Myocyte (in vitro differentiated cells): ENCODE measurements around the gene TBC1D22A. TPM values are rescaled to one million over a fixed set of nuclear protein-coding genes. Genes with fewer than 3 reads are reported as not detected.
A peak's percentile ranks its signal among the peaks of the same experiment; 100 is the strongest.
"Not testable (repeated sequence)": the region's sequence is repeated elsewhere in the genome, so short reads cannot be mapped to it uniquely, and the experiment has no call there.

Experiments used
- DNase-seq: peaks from one replicate; pipeline ENCODE4 v3.0.0-alpha.2; 2012; ENCODE audit warnings: low read depth
- total RNA-seq: library from RNA; depleted of rRNA; stranded (reverse); fragments of >200 nt; gene quantifications from 2 replicates; pipeline ENCODE4 v1.2.3, GENCODE V29; 2014

TBC1D22A gene
- total RNA-seq, 1 donor from 2014 or later: 15.9 TPM

GRCh38 chr22:47157486-47158270 is 395.2 kb downstream of the TBC1D22A start:
- DNase-seq: no peak

- DNase-seq: no peak
These were observed 396.0 kb downstream of the TBC1D22A start for GRCh38 chr22:47158457-47158856.

GRCh38 chr22:47159592-47159991 is 397.1 kb downstream of the TBC1D22A start:
- no peak for DNase-seq

GRCh38 chr22:47160141-47160541 is 397.7 kb downstream of the TBC1D22A start:
- DNase-seq: no peak

- no peak for DNase-seq
These were observed 398.5 kb downstream of the TBC1D22A start for GRCh38 chr22:47160781-47161520.

GRCh38 chr22:47161631-47162030 is 399.2 kb downstream of the TBC1D22A start:
- peak; percentile 69 for DNase-seq

GRCh38 chr22:47162865-47163264 is 400.4 kb downstream of the TBC1D22A start:
- no peak for DNase-seq

- no peak for DNase-seq
These were observed 401.0 kb downstream of the TBC1D22A start for GRCh38 chr22:47163481-47163855.

- DNase-seq: no peak
These were observed 401.5 kb downstream of the TBC1D22A start for GRCh38 chr22:47163856-47164513.

GRCh38 chr22:47164514-47165337 is 402.3 kb downstream of the TBC1D22A start:
- no peak for DNase-seq

- DNase-seq: peak; percentile 18
These were observed 403.0 kb downstream of the TBC1D22A start for GRCh38 chr22:47165338-47166032.

- no peak for DNase-seq
These were observed 403.6 kb downstream of the TBC1D22A start for GRCh38 chr22:47166033-47166404.

GRCh38 chr22:47166446-47167016 is 404.1 kb downstream of the TBC1D22A start:
- DNase-seq: no peak

GRCh38 chr22:47167056-47167455 is 404.6 kb downstream of the TBC1D22A start:
- DNase-seq: no peak

- not testable (repeated sequence) for DNase-seq
These were observed 405.5 kb downstream of the TBC1D22A start for GRCh38 chr22:47167921-47168320.

- no peak for DNase-seq
These were observed 406.0 kb downstream of the TBC1D22A start for GRCh38 chr22:47168441-47168840.

- DNase-seq: no peak
These were observed 406.7 kb downstream of the TBC1D22A start for GRCh38 chr22:47168900-47169800.

GRCh38 chr22:47169801-47170140 is 407.3 kb downstream of the TBC1D22A start:
- DNase-seq: no peak
